Central memory CD4-positive, alpha-beta T cell (primary cell): ENCODE measurements around the gene ADGRV1.
"Not testable (repeated sequence)": the region's sequence is repeated elsewhere in the genome, so short reads cannot be mapped to it uniquely, and the experiment has no call there.

Source experiments
- DNase-seq: peaks from one replicate; pipeline ENCODE4 v3.0.0; 2022

The ADGRV1 gene

DNA sequence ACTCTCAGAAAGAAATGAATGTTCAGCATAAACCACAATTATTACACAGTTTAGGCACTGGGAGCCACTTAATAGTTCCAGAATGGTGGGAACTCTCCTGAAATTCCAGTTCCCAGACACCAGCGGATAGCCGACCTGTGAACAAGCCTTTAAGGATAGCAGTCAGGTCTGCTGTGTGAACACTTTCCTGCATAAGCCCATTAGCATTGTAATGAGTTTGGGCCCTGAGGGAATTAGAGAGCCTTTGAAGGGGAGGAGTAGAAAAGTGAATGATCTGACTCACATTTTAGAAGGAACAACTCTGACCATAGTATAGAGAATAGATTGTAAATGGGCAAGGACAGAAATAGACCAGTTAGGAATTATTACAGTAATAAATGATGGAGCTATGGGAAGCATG lies 189.1 kb downstream of the ADGRV1 start:
- DNase-seq, result no peak

DNA sequence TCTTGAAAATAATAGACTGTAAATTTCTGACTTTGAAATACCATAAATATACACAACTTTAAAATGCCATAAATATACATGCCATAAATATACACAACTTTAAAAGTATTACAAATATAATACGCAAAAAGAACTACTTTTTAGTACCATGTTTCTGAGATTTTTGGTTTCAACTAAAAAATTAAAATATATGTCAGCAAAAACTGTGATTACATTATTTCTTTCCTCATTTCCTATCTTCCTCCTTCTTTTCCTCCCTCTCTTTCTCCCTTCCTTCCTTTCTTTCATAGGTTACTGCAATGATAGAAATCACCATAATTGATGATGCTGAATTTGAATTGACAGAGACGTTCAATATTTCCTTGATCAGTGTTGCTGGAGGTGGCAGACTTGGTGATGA lies 200.5 kb downstream of the ADGRV1 start:
- DNase-seq, result no peak

DNA sequence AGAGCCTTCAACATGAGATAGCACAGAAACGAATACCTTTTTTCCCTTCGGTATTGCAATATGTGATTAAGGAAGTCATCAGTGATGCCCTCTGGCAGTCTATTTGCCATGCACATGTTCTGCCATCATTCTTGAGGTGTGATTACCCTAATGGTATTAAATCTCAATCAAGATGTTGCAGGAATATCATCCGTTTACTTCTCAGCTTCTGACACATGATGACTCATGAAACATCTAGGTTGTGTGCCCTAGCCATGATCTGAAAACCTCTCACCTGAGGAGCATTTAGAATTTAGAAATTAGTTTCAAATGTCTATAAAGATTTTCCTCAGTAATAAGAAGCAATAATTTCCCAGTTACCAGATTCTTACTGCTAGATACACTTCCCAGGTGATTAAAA lies 209.1 kb downstream of the ADGRV1 start:
- no peak for DNase-seq

DNA sequence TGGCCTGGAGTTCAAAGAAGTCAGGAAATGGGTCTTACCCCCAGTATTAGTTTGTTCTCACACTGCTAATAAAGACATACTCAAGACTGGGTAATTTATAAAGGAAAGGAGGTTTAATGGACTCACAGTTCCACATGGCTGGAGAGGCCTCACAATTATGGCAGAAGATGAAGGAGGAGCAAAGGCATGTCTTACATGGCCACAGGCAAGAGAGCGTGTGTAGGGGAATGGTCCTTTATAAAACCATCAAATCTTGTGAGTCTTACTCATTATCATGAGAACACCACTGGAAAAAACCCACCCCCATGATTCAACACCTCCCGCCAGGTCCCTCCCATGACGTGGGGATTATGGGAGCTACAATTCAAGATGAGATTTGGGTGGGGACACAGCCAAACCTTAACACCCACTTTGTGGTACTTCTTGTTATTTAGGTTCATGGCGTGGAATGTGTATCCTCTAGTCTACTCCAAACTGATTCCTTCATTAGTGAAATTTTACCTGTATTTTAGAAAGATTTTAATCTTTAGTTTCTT lies 211.5 kb downstream of the ADGRV1 start:
- DNase-seq, result not testable (repeated sequence)

DNA sequence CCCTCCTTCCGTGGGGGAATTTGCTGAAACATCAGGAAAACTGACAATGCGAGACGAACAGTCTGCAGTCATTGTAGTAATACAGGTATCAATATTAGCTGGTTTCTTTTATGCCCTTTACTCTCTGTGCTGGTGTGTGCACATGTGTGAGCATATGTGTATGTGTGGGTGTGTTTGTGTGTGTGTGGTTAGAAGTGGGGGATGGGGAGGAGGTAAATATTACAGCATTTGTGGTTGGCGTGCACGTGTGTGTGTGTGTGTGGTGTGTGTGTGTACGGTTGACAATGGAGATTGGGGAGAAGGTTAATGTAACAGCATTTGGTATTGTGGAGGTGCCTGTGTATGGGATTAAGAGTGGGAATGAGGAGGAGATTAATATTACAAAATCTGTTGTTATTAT lies 219.4 kb downstream of the ADGRV1 start:
- DNase-seq, result no peak

GRCh38 chr5:90783460-90784333 lies 225.1 kb downstream of the ADGRV1 start:
- DNase-seq, result peak; percentile 49

DNA sequence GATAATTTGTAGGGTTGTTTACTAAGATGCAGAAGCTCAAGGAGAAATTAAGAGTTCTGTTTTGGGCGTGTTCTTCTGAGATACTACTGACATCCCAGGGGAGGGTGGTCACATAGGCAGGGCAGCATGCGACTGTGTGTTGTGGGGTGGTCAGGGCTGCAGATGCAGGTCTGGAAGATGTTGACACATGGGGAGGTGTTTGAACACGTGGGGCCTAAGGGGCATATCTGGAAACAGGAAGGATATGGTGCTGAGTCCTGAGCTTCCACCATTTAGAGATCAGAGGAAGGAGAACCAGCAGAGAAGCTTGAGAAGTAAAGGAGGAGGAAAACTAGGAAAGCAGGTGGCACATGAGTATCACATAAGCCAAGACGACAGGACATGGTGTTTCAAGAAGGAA lies 228.2 kb downstream of the ADGRV1 start:
- DNase-seq, result no peak

DNA sequence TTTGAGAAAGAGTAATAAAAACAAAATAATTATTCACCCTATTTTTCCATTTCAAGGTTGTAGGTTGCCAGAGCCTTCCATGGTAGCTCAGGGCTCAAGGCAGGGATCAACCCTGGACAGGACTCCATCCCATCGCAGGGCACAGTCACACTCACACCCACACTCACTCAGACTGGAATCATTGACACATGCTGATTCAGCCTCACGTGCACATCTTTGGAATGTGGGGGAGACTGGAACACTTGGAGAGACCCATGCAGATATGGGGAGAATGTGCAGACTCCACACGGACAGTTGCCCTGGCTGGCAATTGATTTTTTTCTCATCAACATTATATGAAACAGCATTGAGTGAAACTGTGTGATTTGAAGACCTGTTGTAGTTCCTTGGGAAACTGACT lies 234.1 kb downstream of the ADGRV1 start:
- no peak for DNase-seq

DNA sequence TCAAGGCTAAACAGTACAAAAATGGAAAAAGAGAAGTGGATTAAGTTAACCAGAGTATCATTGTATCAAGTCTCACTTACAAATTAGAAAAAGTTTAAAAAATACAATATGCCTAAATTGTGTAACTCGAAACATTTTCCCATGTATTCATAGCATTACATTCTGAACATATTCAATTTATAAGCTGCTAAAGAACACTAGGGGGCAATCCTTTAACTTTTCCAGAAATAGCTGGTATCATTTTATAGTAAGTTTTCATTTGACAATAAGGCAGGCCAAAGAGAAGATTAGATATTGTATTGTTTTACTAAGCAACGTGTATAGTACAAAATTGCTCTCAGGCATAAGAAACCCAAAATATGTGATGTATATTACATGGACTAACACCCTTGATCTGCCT lies 234.6 kb downstream of the ADGRV1 start:
- DNase-seq, result no peak

GRCh38 chr5:90796919-90797318 lies 238.3 kb downstream of the ADGRV1 start:
- DNase-seq, result not testable (repeated sequence)

DNA sequence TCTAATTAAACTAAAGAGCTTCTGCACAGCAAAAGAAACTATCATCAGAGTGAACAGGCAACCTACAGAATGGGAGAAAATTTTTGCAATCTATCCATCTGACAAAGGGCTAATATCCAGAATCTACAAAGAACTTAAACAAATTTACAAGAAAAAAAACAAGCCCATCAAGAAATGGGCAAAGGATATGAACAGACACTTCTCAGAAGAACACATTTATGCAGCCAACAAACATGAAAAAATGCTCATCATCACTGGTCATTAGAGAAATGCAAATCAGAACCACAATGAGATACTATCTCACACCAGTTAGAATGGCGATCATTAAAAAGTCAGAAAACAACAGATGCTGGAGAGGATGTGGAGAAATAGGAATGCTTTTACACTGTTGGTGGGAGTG lies 241.5 kb downstream of the ADGRV1 start:
- not testable (repeated sequence) for DNase-seq

DNA sequence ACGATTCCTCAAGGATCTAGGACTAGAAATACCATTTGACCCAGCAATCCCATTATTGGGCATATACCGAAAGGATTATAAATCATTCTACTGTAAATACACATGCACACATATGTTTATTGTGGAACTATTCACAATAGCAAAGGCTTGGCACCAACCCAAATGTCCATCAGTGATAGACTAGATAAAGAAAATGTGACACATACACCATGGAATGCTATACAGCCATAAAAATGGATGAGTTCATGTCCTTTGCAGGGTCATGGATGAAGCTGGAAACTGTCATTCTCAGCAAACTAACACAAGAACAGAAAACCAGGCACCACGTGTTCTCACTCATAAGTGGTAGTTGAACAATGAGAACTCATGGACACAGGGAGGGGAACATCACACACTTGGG lies 241.9 kb downstream of the ADGRV1 start:
- not testable (repeated sequence) for DNase-seq

- no peak for DNase-seq
Measured at GRCh38 chr5:90802474-90803317, 244.1 kb downstream of the ADGRV1 start.

GRCh38 chr5:90803381-90803780 lies 244.8 kb downstream of the ADGRV1 start:
- DNase-seq, result no peak

DNA sequence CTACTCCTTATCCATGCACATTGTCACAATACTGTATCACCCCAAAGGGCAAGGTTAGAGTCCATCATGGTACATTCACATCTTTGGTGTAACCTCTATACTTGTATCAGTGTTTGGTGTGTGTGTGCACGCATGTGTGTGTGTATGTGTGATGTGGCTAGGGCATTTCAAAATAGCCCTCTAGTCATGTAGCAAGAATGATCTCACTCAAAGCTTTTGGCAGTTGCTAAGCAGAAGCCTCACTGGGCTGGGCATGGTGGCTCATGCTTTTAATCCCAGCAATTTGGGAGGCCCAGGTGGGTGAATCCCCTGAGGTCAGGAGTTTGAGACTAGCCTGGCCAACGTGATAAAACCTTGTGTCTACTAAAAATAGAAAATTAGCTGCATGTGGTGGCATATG lies 245.3 kb downstream of the ADGRV1 start:
- DNase-seq, result no peak

DNA sequence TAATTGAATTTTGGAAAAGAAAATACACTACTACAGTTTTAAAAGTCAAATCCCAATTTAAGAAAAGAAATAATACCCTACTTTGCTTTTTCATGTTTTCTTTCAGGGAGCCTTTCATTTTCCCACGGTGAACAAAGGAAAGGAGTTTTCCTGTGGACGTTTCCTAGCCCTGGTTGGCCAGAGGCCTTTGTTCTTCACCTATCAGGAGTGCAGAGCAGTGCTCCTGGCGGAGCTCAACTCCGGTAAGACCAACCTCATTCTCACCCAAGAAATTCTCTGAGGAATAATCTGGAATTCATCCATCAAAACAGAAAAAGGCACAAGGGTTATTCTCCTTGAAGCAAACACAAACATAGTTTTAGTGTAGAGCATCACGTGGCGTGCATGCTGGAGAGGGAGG lies 248.9 kb downstream of the ADGRV1 start:
- DNase-seq, result no peak

DNA sequence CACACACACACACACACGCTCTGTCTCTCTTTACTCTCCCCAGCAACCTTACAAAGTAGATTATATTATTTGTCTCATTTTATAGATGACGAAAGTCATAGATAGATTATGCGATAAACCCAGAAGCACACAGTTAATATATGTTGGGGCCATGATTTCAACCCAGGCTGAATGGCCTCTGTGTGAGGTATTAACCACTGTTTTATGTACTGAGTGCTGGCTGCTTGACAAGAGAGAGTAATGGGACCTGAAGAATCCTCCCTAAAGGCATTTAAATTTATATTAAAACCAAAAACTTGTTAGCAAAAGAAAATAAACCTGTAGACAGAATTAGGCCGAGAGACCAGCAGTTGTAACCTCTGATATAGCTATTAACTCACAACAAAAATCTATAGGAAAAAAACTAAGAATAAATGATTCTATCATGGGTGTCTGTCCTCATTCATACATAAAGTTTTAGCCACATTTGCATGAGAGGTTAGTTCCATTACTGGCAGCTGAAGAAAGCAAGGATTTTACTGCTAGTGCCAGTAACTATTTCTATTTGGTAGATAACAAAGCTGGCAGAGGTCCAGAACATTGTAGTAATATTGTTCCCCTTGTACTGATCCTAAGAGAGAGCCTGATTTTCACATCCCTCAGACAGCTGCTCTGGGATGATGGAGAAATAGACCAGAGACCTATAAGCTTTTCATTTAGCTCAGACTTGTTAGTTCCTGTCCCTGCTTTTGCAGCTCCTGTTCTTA lies 250.9 kb downstream of the ADGRV1 start:
- DNase-seq, result no peak

DNA sequence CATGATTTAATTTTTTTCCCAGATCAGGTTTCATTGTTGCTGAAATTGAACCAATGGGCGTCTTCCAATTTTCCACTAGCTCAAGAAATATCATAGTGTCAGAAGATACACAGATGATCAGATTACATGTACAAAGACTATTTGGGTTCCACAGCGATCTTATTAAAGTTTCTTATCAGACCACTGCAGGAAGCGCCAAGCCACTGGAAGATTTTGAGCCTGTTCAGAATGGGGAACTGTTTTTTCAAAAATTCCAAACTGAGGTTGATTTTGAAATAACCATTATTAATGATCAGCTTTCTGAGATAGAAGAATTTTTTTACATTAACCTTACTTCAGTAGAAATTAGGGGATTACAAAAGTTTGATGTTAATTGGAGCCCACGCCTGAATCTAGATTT lies 251.6 kb downstream of the ADGRV1 start:
- DNase-seq, result no peak

GRCh38 chr5:90813392-90813791 lies 254.8 kb downstream of the ADGRV1 start:
- DNase-seq, result no peak

DNA sequence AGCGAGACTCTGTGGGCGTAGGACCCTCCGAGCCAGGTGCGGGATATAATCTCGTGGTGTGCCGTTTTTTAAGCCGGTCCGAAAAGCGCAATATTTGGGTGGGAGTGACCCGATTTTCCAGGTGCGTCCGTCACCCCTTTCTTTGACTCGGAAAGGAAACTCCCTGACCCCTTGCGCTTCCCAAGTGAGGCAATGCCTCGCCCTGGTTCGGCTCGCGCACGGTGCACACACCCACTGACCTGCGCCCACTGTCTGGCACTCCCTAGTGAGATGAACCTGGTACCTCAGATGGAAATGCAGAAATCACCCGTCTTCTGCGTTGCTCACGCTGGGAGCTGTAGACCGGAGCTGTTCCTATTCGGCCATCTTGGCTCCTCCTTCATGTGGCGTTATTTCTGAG lies 263.5 kb downstream of the ADGRV1 start:
- not testable (repeated sequence) for DNase-seq

GRCh38 chr5:90824436-90824835 lies 265.8 kb downstream of the ADGRV1 start:
- DNase-seq, result no peak

GRCh38 chr5:90830058-90830457 lies 271.5 kb downstream of the ADGRV1 start:
- DNase-seq, result no peak

DNA sequence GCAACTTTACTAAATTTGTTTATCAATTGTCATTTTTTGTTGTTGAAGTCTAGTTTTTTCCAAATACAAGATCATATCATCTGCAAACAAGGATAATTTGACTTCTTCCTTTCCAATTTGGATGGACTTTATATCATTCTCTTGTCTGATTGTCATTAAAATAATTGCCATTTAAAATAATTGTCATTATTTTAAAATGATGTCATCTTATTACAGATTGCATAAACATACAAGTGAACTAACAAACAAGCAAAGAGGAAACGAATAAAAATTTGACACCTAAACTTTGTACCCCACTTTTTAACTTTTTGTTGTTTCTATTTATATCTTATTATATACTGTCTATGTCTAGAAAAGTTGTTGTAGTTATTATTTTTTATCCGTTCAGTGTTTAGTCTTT lies 275.2 kb downstream of the ADGRV1 start:
- DNase-seq, result no peak
